ENCODE results near the gene KCNMA1. TPM values are rescaled to one million over a fixed set of nuclear protein-coding genes. Genes with fewer than 3 reads are reported as not detected.
A peak's percentile ranks its signal among the peaks of the same experiment; 100 is the strongest.

KCNMA1 gene
- polyA plus RNA-seq, 1 donor = 15.2 TPM

GRCh38 chr10:77175631-77176222 is 461.9 kb downstream of the KCNMA1 start:
- no peak for DNase-seq

- peak; percentile 83 for DNase-seq
These were observed 463.8 kb downstream of the KCNMA1 start for GRCh38 chr10:77173615-77174461.

GRCh38 chr10:77172086-77172485 is 465.5 kb downstream of the KCNMA1 start:
- no peak for DNase-seq

GRCh38 chr10:77168861-77169260 is 468.7 kb downstream of the KCNMA1 start:
- DNase-seq = no peak

- no peak for DNase-seq
These were observed 469.4 kb downstream of the KCNMA1 start for GRCh38 chr10:77168161-77168560.

GRCh38 chr10:77165445-77166208 is 472.0 kb downstream of the KCNMA1 start:
- DNase-seq = peak; percentile 68

- DNase-seq = no peak
These were observed 472.8 kb downstream of the KCNMA1 start for GRCh38 chr10:77164616-77165311.

- no peak for DNase-seq
These were observed 473.8 kb downstream of the KCNMA1 start for GRCh38 chr10:77163670-77164348.

GRCh38 chr10:77162697-77163096 is 474.9 kb downstream of the KCNMA1 start:
- no peak for DNase-seq

- no peak for DNase-seq
These were observed 476.9 kb downstream of the KCNMA1 start for GRCh38 chr10:77160679-77161078.

- DNase-seq = no peak
These were observed 478.0 kb downstream of the KCNMA1 start for GRCh38 chr10:77159538-77160110.

GRCh38 chr10:77158666-77159065 is 478.9 kb downstream of the KCNMA1 start:
- DNase-seq = no peak

- no peak for DNase-seq
These were observed 480.2 kb downstream of the KCNMA1 start for GRCh38 chr10:77157248-77158019.

- DNase-seq = no peak
These were observed 481.2 kb downstream of the KCNMA1 start for GRCh38 chr10:77156406-77156879.

- no peak for DNase-seq
These were observed 485.4 kb downstream of the KCNMA1 start for GRCh38 chr10:77152256-77152655.

GRCh38 chr10:77151408-77151807 is 486.2 kb downstream of the KCNMA1 start:
- no peak for DNase-seq

GRCh38 chr10:77149706-77150105 is 487.9 kb downstream of the KCNMA1 start:
- no peak for DNase-seq

GRCh38 chr10:77149001-77149400 is 488.6 kb downstream of the KCNMA1 start:
- no peak for DNase-seq

- DNase-seq = no peak
These were observed 489.7 kb downstream of the KCNMA1 start for GRCh38 chr10:77147871-77148270.

GRCh38 chr10:77146712-77147336 is 490.8 kb downstream of the KCNMA1 start:
- no peak for DNase-seq

Measured in hindlimb muscle (tissue), 1 donor.